ENCODE measurements around the gene CDH22.

CDH22 gene

DNA sequence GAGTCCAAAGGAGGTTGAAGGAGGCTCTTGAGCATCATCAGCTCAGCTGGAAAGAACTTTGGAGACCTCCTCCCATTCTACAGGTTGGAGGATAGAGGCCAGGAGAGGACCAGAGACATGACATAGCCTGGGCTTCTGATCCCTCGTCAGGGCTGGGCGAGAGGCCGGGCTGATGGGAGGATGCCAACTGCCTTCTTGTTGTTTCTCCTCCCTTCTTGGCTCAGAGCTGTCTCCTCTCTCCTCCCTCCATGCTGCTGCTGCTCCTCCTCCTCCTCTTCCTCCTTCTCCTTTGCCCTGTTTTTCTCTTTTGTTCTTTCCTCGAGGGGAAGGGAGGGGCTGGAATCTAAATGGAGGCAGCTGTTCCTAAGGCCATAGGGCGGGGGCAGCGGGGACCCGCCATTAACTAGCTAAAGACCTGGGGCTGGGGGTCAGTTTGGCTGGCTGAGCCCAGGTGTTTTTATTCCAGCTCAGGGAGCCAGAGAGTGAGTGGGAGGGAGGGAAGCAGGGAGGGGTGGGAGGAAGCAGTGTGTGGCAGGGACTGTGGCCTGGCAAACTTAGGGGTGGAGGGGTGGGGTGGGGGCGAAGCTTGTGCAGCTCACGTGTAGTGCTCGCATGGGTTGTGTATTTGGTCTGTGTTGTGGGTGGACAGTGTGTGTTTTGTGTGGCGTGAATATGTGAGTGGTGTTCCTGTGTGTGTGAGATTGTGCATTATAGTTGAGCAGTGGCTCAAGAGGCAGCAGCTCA lies 105.4 kb downstream of the CDH22 start:
- TF ChIP-seq ZFX (IDR thresholded peaks at IDR 0.05) (no peak), CTCF (conservative IDR thresholded peaks at IDR 0.05) (no peak)

GRCh38 chr20:46200582-46201570 lies 107.4 kb downstream of the CDH22 start:
- TF ChIP-seq CTCF (conservative IDR thresholded peaks at IDR 0.05) (no peak), ZFX (IDR thresholded peaks at IDR 0.05) (no peak)
- no peak overlapping the region for H3K27ac ChIP-seq

More for the DNA sequence above, 105.4 kb downstream of the CDH22 start:
- no peak overlapping the region for H3K27ac ChIP-seq

GRCh38 chr20:46199198-46199597 lies 109.1 kb downstream of the CDH22 start:
- no peak for TF ChIP-seq ZFX (IDR thresholded peaks at IDR 0.05)
- no peak for TF ChIP-seq CTCF (conservative IDR thresholded peaks at IDR 0.05)
- no peak overlapping the region for H3K27ac ChIP-seq

- no peak overlapping the region for H3K27ac ChIP-seq
- TF ChIP-seq ZFX (IDR thresholded peaks at IDR 0.05), result no peak
Measured at GRCh38 chr20:46196990-46197389, 111.3 kb downstream of the CDH22 start.

GRCh38 chr20:46195264-46196036 lies 112.8 kb downstream of the CDH22 start:
- no peak overlapping the region for H3K27ac ChIP-seq
- TF ChIP-seq ZFX (IDR thresholded peaks at IDR 0.05) (no peak), CTCF (conservative IDR thresholded peaks at IDR 0.05) (no peak)

GRCh38 chr20:46194409-46194808 lies 113.9 kb downstream of the CDH22 start:
- H3K27ac ChIP-seq, result no peak overlapping the region
- TF ChIP-seq CTCF (conservative IDR thresholded peaks at IDR 0.05) (no peak), ZFX (IDR thresholded peaks at IDR 0.05) (no peak)

- H3K27ac ChIP-seq, result no peak overlapping the region
- TF ChIP-seq ZFX (IDR thresholded peaks at IDR 0.05) (no peak), CTCF (conservative IDR thresholded peaks at IDR 0.05) (no peak)
Measured at GRCh38 chr20:46192376-46192944, 115.8 kb downstream of the CDH22 start.

All from C4-2B (cell line).